ENCODE results near the gene RPL41.

The RPL41 gene

DNA sequence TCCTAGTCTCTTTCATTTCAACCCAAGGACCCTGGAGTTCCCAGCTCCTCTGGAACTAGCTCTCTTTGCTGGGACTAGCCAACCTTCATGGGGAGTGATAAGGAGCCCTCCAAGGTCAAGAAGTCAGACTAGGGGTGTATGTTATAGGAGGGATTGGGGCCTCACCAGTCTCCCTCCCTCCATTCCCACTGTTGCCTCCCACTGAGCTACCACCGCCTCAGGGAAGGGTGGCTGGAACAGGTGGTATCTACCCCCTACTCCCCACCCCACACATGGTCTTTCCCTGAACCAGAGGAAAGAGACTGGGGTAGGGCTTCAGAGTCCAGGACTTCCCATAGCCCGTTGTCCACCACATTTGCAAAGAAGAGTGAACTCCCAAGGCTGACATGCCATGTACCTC lies 34.1 kb upstream of the RPL41 start:
- H3K4me1 ChIP-seq (ENCODE audit: control insufficient read depth in 1 of 2, insufficient read depth in 1 of 2, low read depth in 1 of 2, low read length in 1 of 2) = peaks cover 17 to 19% of the 10 kb centered on the region in 2 experiments
- peaks cover 75% of the 10 kb centered on the region for H3K27me3 ChIP-seq
- H3K4me3 ChIP-seq (ENCODE audit: low read depth in 1 of 2, low read length in 1 of 2) = no peak overlapping the region
- H3K36me3 ChIP-seq = no peaks in the 10 kb centered on the region
- no peaks in the 10 kb centered on the region for H3K9me3 ChIP-seq
- TF ChIP-seq, protein P1, sequence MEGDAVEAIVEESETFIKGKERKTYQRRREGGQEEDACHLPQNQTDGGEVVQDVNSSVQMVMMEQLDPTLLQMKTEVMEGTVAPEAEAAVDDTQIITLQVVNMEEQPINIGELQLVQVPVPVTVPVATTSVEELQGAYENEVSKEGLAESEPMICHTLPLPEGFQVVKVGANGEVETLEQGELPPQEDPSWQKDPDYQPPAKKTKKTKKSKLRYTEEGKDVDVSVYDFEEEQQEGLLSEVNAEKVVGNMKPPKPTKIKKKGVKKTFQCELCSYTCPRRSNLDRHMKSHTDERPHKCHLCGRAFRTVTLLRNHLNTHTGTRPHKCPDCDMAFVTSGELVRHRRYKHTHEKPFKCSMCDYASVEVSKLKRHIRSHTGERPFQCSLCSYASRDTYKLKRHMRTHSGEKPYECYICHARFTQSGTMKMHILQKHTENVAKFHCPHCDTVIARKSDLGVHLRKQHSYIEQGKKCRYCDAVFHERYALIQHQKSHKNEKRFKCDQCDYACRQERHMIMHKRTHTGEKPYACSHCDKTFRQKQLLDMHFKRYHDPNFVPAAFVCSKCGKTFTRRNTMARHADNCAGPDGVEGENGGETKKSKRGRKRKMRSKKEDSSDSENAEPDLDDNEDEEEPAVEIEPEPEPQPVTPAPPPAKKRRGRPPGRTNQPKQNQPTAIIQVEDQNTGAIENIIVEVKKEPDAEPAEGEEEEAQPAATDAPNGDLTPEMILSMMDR (IDR thresholded peaks at IDR 0.05) = no peak
- H3K27ac ChIP-seq = no peak overlapping the region

GRCh38 chr12:56082967-56083366 lies 33.5 kb upstream of the RPL41 start:
- Histone ChIP-seq H3K4me3 (ENCODE audit: low read depth in 1 of 2, low read length in 1 of 2) (no peak overlapping the region), H3K36me3 (no peaks in the 10 kb centered on the region), H3K9me3 (no peaks in the 10 kb centered on the region), H3K4me1 (ENCODE audit: control insufficient read depth in 1 of 2, insufficient read depth in 1 of 2, low read depth in 1 of 2, low read length in 1 of 2) (peaks cover 17 to 19% of the 10 kb centered on the region in 2 experiments), H3K27me3 (peaks cover 69% of the 10 kb centered on the region), H3K27ac (no peak overlapping the region)
- TF ChIP-seq, protein P1 (IDR thresholded peaks at IDR 0.05) = no peak

DNA sequence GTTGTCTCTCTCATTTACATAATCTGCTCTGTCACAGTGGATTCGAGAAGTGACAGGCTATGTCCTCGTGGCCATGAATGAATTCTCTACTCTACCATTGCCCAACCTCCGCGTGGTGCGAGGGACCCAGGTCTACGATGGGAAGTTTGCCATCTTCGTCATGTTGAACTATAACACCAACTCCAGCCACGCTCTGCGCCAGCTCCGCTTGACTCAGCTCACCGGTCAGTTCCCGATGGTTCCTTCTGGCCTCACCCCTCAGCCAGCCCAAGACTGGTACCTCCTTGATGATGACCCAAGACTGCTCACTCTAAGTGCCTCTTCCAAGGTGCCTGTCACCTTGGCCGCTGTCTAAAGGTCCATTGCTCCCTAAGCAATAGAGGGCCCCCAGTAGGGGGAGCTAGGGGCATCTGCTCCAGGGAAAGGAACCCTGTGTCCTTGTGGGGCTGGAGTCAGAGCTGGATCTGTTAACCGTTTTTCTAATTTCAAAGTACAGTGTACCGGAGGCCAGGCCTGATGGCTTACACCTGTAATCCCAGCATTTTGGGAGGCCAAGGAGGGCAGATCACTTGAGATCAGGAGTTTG lies 31.4 kb upstream of the RPL41 start:
- H3K4me1 ChIP-seq (ENCODE audit: control insufficient read depth in 1 of 2, insufficient read depth in 1 of 2, low read depth in 1 of 2, low read length in 1 of 2) = peaks cover 3 to 6% of the 10 kb centered on the region in 2 experiments
- no peaks in the 10 kb centered on the region for H3K36me3 ChIP-seq
- peaks cover 48% of the 10 kb centered on the region for H3K27me3 ChIP-seq
- H3K9me3 ChIP-seq = no peaks in the 10 kb centered on the region
- no peak overlapping the region for H3K27ac ChIP-seq
- TF ChIP-seq, protein P1 (IDR thresholded peaks at IDR 0.05) = no peak
- no peak overlapping the region for H3K4me3 ChIP-seq (ENCODE audit: low read depth in 1 of 2, low read length in 1 of 2)

- no peak overlapping the region for H3K4me3 ChIP-seq (ENCODE audit: low read depth in 1 of 2, low read length in 1 of 2)
- H3K27ac ChIP-seq = no peak overlapping the region
- H3K27me3 ChIP-seq = peaks cover 38% of the 10 kb centered on the region
- H3K9me3 ChIP-seq = no peaks in the 10 kb centered on the region
- TF ChIP-seq, protein P1 (IDR thresholded peaks at IDR 0.05) = no peak
- no peaks in the 10 kb centered on the region for H3K36me3 ChIP-seq
- no peaks in the 10 kb centered on the region for H3K4me1 ChIP-seq (ENCODE audit: control insufficient read depth in 1 of 2, insufficient read depth in 1 of 2, low read depth in 1 of 2, low read length in 1 of 2)
Measured at GRCh38 chr12:56086096-56086495, 30.3 kb upstream of the RPL41 start.

- TF ChIP-seq, protein P1 (IDR thresholded peaks at IDR 0.05) = no peak
- H3K9me3 ChIP-seq = no peaks in the 10 kb centered on the region
- no peaks in the 10 kb centered on the region for H3K36me3 ChIP-seq
- H3K27me3 ChIP-seq = peaks cover 32% of the 10 kb centered on the region
- H3K4me1 ChIP-seq (ENCODE audit: control insufficient read depth in 1 of 2, insufficient read depth in 1 of 2, low read depth in 1 of 2, low read length in 1 of 2) = no peaks in the 10 kb centered on the region
- H3K4me3 ChIP-seq (ENCODE audit: low read depth in 1 of 2, low read length in 1 of 2) = no peak overlapping the region
- H3K27ac ChIP-seq = no peak overlapping the region
Measured at GRCh38 chr12:56086608-56087007, 29.8 kb upstream of the RPL41 start.

All from neutrophil (primary cell).